AG09319 (cell line): ENCODE data around the gene BCL10.

Experiments used
- DNase-seq: peaks from one replicate; pipeline ENCODE4 v3.0.0-alpha.2; 2010; ENCODE audit warnings: low read depth; ENCODE audit errors: extremely low read depth
- CTCF ChIP-seq: IDR thresholded peaks from 2 replicates; pipeline ENCODE4 v1.5.1; 2011; ENCODE audit warnings: low read depth, mild to moderate bottlenecking, inconsistent platforms, low read length, moderate library complexity

BCL10 gene

GRCh38 chr1:85276215-85276977 lies at the start of gene BCL10:
Gene BCL10, minus strand, starts transcription at chr1:85276632. Its CDS starts 280 bp downstream, at chr1:85276352.
- TF ChIP-seq CTCF, result no peak
- DNase-seq, result peak; percentile 97

GRCh38 chr1:85325920-85326319 lies 49.5 kb upstream of the BCL10 start:
- no peak for DNase-seq
- no peak for TF ChIP-seq CTCF

- TF ChIP-seq CTCF, result no peak
Observed at GRCh38 chr1:85323770-85324169, 47.3 kb upstream of the BCL10 start.

GRCh38 chr1:85322655-85323054 lies 46.2 kb upstream of the BCL10 start:
- DNase-seq, result no peak
- TF ChIP-seq CTCF, result no peak

More at GRCh38 chr1:85323770-85324169, 47.3 kb upstream of the BCL10 start:
- DNase-seq, result no peak

GRCh38 chr1:85321237-85321964 lies 45.0 kb upstream of the BCL10 start:
- DNase-seq, result no peak

GRCh38 chr1:85320371-85321131 lies 44.1 kb upstream of the BCL10 start:
- no peak for DNase-seq
- no peak for TF ChIP-seq CTCF

More at GRCh38 chr1:85321237-85321964, 45.0 kb upstream of the BCL10 start:
- TF ChIP-seq CTCF, result no peak

GRCh38 chr1:85319931-85320330 lies 43.5 kb upstream of the BCL10 start:
- no peak for TF ChIP-seq CTCF

More at GRCh38 chr1:85319931-85320330, 43.5 kb upstream of the BCL10 start:
- no peak for DNase-seq
